BLaER1 treated with 17β-estradiol and CSF1 and Interleukin-3, amounts not matched to agents 10 nM and 100 nM (cell line): ENCODE measurements around the gene ACTL7A.

Experiments used
- H3K27ac ChIP-seq, 11 experiments: shearing (Covaris generic); formaldehyde crosslinking; 2 replicates each; pipeline ENCODE4 v1.8.1; 2022
- H3K27me3 ChIP-seq, 11 experiments: shearing (Covaris generic); formaldehyde crosslinking; 2 replicates each; pipeline ENCODE4 v1.8.1; 2022
- H3K36me3 ChIP-seq, 11 experiments: shearing (Covaris generic); formaldehyde crosslinking; 2 replicates each; pipeline ENCODE4 v1.8.1; 2022
- H3K4me1 ChIP-seq, 10 experiments: shearing (Covaris generic); formaldehyde crosslinking; 2 replicates each; pipeline ENCODE4 v1.8.1; 2022
- H3K4me2 ChIP-seq, 11 experiments: shearing (Covaris generic); formaldehyde crosslinking; 2 replicates each; pipeline ENCODE4 v1.8.1; 2022
- H3K4me3 ChIP-seq, 10 experiments: shearing (Covaris generic); formaldehyde crosslinking; 2 replicates each; pipeline ENCODE4 v1.8.1; 2022
- H3K9ac ChIP-seq, 11 experiments: shearing (Covaris generic); formaldehyde crosslinking; 2 replicates each; pipeline ENCODE4 v1.8.1; 2022
- H3K9me3 ChIP-seq, 11 experiments: shearing (Covaris generic); formaldehyde crosslinking; replicated peaks in 1 of 11; 2 replicates each; pipeline ENCODE4 v1.8.1; 2022
- H4K20me1 ChIP-seq, 11 experiments: shearing (Covaris generic); formaldehyde crosslinking; 2 replicates each; pipeline ENCODE4 v1.8.1; 2022
- Cebpa-rat ChIP-seq, 11 experiments: shearing (Covaris generic); IDR thresholded peaks; 2 replicates each; pipeline ENCODE4 v1.8.1; 2022

Gene ACTL7A, protein sequence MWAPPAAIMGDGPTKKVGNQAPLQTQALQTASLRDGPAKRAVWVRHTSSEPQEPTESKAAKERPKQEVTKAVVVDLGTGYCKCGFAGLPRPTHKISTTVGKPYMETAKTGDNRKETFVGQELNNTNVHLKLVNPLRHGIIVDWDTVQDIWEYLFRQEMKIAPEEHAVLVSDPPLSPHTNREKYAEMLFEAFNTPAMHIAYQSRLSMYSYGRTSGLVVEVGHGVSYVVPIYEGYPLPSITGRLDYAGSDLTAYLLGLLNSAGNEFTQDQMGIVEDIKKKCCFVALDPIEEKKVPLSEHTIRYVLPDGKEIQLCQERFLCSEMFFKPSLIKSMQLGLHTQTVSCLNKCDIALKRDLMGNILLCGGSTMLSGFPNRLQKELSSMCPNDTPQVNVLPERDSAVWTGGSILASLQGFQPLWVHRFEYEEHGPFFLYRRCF

GRCh38 chr9:108861997-108862396, at the start of gene ACTL7A:
Gene ACTL7A, plus strand, starts transcription at chr9:108862266. Its CDS starts 57 bp downstream, at chr9:108862323.
- Histone ChIP-seq H3K4me3 (no peak within 1 kb of the TSS), H3K27me3 (no peaks in the 10 kb centered on the region), H3K36me3 (no peaks in the 10 kb centered on the region; a peak in 2 of 22 replicates), H3K4me1 (peaks cover 0 to 3% (median 0%) of the 10 kb centered on the region in 10 experiments; a peak in 2 of 20 replicates), H4K20me1 (no peaks in the 10 kb centered on the region), H3K27ac (no peak within 1 kb of the TSS), H3K9ac (no peak within 1 kb of the TSS), H3K4me2 (no peak within 1 kb of the TSS), H3K9me3 (0 out of 22 replicates have a peak, but pooled peaks cover 0 to 9% (median 0%) of the 10 kb centered on the region in 11 experiments)
- TF ChIP-seq Cebpa-rat (IDR thresholded peaks at IDR 0.05): no peak

- no peak for TF ChIP-seq Cebpa-rat (IDR thresholded peaks at IDR 0.05)
- peak overlapping the region in 3 of 11 experiments; percentile 39 to 58 (median 43); a peak in 3 of 22 replicates for H3K4me2 ChIP-seq
These were observed 49.6 kb upstream of the ACTL7A start for GRCh38 chr9:108812396-108813025.

DNA sequence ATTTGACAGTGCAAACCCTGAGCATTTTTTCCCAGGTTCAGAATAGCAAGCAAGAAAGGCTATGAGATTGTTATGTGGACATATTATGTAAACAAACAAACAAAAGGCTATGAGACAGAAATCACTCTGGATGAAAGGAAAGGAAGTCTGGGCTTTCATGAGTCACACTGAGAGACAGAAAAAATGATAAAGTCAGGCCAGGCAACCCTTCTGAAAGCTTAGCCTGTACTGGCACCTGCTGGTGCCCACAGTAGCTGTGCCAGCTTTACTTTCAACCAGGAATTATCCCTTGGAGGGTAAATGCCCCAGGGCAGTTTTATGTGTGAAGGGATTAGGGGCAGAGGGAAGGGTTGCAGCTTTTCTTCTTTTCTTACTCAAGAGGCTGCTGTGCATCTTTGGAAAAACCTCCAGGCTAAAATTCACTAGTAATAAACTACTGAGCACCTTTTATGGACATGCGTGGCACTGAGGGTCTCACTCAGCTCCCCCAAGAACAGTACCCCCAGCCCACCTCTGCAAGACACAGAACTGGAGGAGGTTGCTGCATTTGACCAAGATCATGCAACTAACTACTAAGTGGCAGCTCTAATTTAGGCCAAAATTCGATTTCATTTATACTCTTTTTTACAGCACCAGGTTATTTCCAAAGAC, 48.0 kb upstream of the ACTL7A start:
- H4K20me1 ChIP-seq: no peaks in the 10 kb centered on the region
- no peaks in the 10 kb centered on the region for H3K27me3 ChIP-seq
- H3K4me2 ChIP-seq: peak overlapping the region in 7 of 11 experiments; percentile 3 to 58 (median 39); a peak in 12 of 22 replicates
- no peaks in the 10 kb centered on the region for H3K36me3 ChIP-seq
- TF ChIP-seq Cebpa-rat (IDR thresholded peaks at IDR 0.05): no peak
- peak overlapping the region in 7 of 11 experiments; percentile 13 to 56 (median 36); a peak in 12 of 22 replicates for H3K27ac ChIP-seq
- peaks cover 0 to 21% (median 5%) of the 10 kb centered on the region in 11 experiments; a peak in 12 of 22 replicates for H3K9me3 ChIP-seq
- no peak overlapping the region for H3K4me3 ChIP-seq
- H3K9ac ChIP-seq: peak overlapping the region in 3 of 11 experiments; percentile 4 to 23 (median 6); a peak in 2 of 22 replicates
- peaks cover 16 to 70% (median 58%) of the 10 kb centered on the region in 10 experiments for H3K4me1 ChIP-seq

More at GRCh38 chr9:108812396-108813025, 49.6 kb upstream of the ACTL7A start:
- Histone ChIP-seq H4K20me1 (no peaks in the 10 kb centered on the region), H3K9ac (no peak overlapping the region), H3K9me3 (peaks cover 0 to 11% (median 0%) of the 10 kb centered on the region in 11 experiments; a peak in 7 of 22 replicates), H3K27me3 (no peaks in the 10 kb centered on the region), H3K27ac (0 out of 22 replicates have a peak overlapping the region, but pooled peaks of 1 of the 11 experiments have one; percentile 52), H3K36me3 (no peaks in the 10 kb centered on the region), H3K4me1 (peaks cover 10 to 56% (median 44%) of the 10 kb centered on the region in 10 experiments), H3K4me3 (no peak overlapping the region)

- no peaks in the 10 kb centered on the region for H3K27me3 ChIP-seq
These were observed 46.9 kb upstream of the ACTL7A start for GRCh38 chr9:108815156-108815555.

DNA sequence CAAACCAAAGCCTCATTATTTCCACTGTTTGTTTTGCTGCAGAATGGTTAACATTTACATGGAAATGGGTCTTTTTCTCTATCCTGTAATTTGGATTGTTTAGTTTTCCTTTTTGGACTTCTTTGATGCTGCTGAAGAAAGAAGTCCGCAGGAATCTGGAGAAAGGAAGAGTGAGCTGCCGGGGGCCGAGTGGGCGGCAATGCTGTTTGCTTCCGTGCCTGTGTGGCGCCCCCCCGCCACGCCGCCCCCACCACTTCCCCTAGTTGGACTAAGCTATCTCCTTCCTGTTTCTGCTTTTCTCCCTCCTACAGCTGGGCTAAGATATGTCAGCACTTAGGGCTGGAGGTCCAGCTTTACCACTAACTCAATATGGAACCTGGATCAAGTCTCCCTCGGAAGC, 46.0 kb upstream of the ACTL7A start:
- Histone ChIP-seq H3K27ac (peak overlapping the region; percentile 0 to 92 (median 84); a peak in 18 of 22 replicates), H3K9me3 (peaks cover 0 to 41% (median 12%) of the 10 kb centered on the region in 11 experiments; a peak in 13 of 22 replicates), H3K4me3 (peak overlapping the region in 2 of 10 experiments; percentile 0 to 29; a peak in 2 of 20 replicates), H3K27me3 (no peaks in the 10 kb centered on the region), H3K36me3 (no peaks in the 10 kb centered on the region), H3K4me2 (peak overlapping the region; percentile 50 to 85 (median 65)), H3K9ac (peak overlapping the region in 6 of 11 experiments; percentile 22 to 50 (median 38); a peak in 8 of 22 replicates), H4K20me1 (no peaks in the 10 kb centered on the region), H3K4me1 (peaks cover 16 to 88% (median 65%) of the 10 kb centered on the region in 10 experiments)
- no peak for TF ChIP-seq Cebpa-rat (IDR thresholded peaks at IDR 0.05)

More at GRCh38 chr9:108815156-108815555, 46.9 kb upstream of the ACTL7A start:
- peaks cover 16 to 81% (median 65%) of the 10 kb centered on the region in 10 experiments for H3K4me1 ChIP-seq
- H3K4me2 ChIP-seq: peak overlapping the region in 8 of 11 experiments; percentile 59 to 85 (median 70); a peak in 11 of 22 replicates
- H3K9ac ChIP-seq: no peak overlapping the region; a peak in 1 of 22 replicates
- H3K27ac ChIP-seq: peak overlapping the region in 6 of 11 experiments; percentile 44 to 92 (median 88); a peak in 8 of 22 replicates
- no peak for TF ChIP-seq Cebpa-rat (IDR thresholded peaks at IDR 0.05)
- H3K36me3 ChIP-seq: no peaks in the 10 kb centered on the region
- no peaks in the 10 kb centered on the region for H4K20me1 ChIP-seq
- no peak overlapping the region for H3K4me3 ChIP-seq
- peaks cover 0 to 32% (median 9%) of the 10 kb centered on the region in 11 experiments; a peak in 13 of 22 replicates for H3K9me3 ChIP-seq

GRCh38 chr9:108823829-108824228, 38.2 kb upstream of the ACTL7A start:
- H3K4me3 ChIP-seq: peak overlapping the region in 1 of 10 experiments; percentile 43; a peak in 1 of 20 replicates
- H4K20me1 ChIP-seq: no peaks in the 10 kb centered on the region
- peaks cover 29 to 66% (median 41%) of the 10 kb centered on the region in 11 experiments for H3K9me3 ChIP-seq
- H3K27ac ChIP-seq: no peak overlapping the region
- no peaks in the 10 kb centered on the region for H3K27me3 ChIP-seq
- H3K9ac ChIP-seq: no peak overlapping the region
- H3K4me1 ChIP-seq: peaks cover 0 to 24% (median 11%) of the 10 kb centered on the region in 10 experiments; a peak in 15 of 20 replicates
- H3K36me3 ChIP-seq: peaks cover 0 to 14% (median 0%) of the 10 kb centered on the region in 11 experiments; a peak in 4 of 22 replicates
- no peak for TF ChIP-seq Cebpa-rat (IDR thresholded peaks at IDR 0.05)
- H3K4me2 ChIP-seq: no peak overlapping the region

DNA sequence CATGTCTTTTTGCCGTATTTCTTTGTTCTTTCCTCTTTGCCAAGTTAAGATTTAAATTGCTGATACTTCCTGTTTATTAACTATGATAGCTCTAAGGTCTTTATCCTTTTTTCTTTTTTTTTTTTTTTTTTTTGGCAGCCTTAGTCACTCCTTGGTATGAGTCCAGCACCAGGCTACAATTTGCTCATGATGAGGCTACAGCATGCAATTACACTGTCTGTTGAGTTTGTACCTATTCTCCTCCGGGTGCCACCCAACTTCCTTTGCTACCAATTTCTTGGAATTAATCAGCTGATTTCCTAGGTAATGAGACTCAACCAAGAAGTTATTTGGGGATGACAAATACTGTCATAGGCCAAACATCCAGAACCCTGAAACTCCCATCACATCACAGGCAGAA, 31.8 kb upstream of the ACTL7A start:
- Histone ChIP-seq H3K36me3 (no peaks in the 10 kb centered on the region), H3K9me3 (peaks cover 0 to 21% (median 6%) of the 10 kb centered on the region in 11 experiments; a peak in 11 of 22 replicates), H3K9ac (no peak overlapping the region), H3K4me2 (peak overlapping the region in 3 of 11 experiments; percentile 7 to 55 (median 13); a peak in 1 of 22 replicates), H4K20me1 (no peaks in the 10 kb centered on the region), H3K27ac (no peak overlapping the region; a peak in 1 of 22 replicates), H3K4me3 (no peak overlapping the region), H3K4me1 (peaks cover 10 to 46% (median 36%) of the 10 kb centered on the region in 10 experiments), H3K27me3 (no peaks in the 10 kb centered on the region)
- no peak for TF ChIP-seq Cebpa-rat (IDR thresholded peaks at IDR 0.05)
